SIG-M5 (cell line): Measurements from ENCODE around the gene INPP5B.
"Not testable (repeated sequence)": the region's sequence is repeated elsewhere in the genome, so short reads cannot be mapped to it uniquely, and the experiment has no call there.

Experiments
- DNase-seq: peaks from one replicate; lab custom pipeline; 2025; lab: John Stamatoyannopoulos, UW

The INPP5B gene

DNA sequence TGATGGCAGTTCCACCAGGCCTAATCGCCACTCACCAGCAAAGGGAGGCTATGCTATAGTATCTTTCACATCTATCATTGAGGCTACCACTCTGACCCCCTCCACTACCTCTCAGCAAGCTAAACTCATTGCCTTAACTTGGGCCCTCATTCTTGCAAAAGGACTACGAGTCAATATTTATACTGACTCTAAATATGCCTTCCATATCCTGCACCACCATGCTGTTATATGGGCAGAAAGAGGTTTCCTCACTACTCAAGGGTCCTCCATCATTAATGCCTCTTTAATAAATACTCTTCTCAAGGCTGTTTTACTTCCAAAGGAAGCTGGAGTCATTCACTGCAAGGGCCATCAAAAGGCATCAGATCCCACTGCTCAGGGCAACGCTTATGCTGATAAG lies 35.4 kb downstream of the INPP5B start:
- DNase-seq = not testable (repeated sequence)

DNA sequence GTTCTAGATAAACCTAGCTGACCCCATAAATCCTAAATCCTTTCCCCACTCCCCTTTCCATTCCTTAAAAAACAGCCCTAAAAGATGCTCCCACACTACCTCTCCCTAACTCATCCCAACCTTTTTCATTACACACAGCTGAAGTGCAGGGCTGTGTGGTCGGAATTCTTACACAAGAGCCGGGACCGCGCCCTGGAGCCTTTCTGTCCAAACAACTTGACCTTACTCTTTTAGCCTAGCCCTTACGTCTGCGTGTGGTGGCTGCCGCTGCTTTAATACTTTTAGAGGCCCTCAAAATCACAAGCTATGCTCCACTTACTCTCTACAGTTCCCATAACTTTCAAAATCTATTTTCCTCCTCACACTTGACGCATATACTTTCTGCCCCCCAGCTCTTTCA lies 36.0 kb downstream of the INPP5B start:
- DNase-seq = not testable (repeated sequence)

DNA sequence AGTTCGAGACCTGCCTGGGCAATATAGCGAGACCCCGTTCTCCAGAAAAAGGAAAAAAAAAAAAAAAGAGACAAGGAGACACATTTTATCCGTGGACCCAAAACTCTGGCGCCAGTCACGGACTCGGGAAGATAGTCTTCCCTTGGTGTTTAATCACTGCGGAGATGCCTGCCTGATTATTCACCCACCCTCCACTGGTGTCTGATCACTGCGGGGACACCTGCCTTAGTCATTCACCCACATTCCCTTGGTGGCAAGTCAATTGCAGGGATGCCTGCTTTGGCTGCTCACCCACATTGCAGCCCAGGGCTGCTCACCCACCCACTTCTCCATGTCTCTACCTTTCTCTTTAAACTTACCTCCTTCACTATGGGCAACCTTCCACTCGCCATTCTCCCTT lies 38.3 kb downstream of the INPP5B start:
- not testable (repeated sequence) for DNase-seq

GRCh38 chr1:37907416-37908125 lies 39.3 kb downstream of the INPP5B start:
- not testable (repeated sequence) for DNase-seq

GRCh38 chr1:37906591-37906990 lies 40.3 kb downstream of the INPP5B start:
- DNase-seq = not testable (repeated sequence)

DNA sequence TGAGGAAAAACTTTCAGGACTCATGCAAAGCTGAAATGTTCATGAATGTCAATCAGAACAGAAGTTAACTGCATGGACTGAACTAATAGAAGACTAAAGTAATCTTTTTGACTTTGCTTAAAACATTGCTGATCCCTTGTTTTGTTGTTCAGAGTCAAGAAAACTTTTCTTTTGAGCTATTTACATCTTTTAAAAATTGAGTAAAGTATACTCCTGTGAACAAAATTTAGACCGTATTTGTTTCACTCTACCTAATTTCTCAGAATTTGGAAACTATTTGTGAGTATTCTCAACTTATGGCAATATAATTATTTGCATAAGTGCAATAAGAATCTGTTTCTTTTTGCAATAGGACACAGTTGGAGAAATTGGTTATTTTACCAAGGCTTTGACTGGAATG lies 41.1 kb downstream of the INPP5B start:
- DNase-seq = no peak

DNA sequence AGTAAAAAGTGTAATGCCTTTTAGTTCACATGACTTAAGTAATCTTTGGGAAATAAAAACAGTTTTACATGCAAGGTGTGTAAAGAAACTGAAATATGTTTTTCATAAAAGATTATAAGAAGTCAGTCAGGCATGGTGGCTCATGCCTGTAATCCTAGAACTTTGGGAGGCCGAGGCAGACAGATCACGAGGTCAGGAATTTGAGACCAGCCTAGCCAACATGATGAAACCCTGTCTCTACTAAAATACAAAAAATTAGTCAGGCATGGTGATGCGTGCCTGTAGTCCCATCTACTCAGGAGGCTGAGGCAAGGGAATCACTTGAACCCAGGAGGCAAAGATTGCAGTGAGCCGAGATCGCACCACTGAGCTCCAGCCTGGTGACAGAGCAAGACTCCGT lies 42.9 kb downstream of the INPP5B start:
- not testable (repeated sequence) for DNase-seq

DNA sequence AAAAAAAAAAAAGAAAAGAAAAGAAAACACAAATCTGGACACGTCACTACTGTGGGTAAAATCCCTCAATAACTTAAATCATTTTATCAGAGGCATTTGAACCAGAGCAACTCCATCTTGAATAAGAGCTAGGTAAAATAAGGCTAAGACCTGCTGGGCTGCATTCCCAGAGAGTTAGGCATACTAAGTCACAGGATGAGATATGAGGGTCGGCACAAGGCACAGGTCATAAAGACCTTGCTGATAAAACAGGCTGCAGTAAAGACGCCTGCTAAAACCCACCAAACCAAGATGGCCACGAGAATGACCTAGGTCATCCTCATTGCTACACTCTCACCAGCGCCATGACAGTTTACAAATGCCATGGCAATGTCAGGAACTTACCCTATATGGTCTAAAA lies 43.9 kb downstream of the INPP5B start:
- no peak for DNase-seq

- no peak for DNase-seq
Measured at GRCh38 chr1:37901893-37902225, 45.0 kb downstream of the INPP5B start.

DNA sequence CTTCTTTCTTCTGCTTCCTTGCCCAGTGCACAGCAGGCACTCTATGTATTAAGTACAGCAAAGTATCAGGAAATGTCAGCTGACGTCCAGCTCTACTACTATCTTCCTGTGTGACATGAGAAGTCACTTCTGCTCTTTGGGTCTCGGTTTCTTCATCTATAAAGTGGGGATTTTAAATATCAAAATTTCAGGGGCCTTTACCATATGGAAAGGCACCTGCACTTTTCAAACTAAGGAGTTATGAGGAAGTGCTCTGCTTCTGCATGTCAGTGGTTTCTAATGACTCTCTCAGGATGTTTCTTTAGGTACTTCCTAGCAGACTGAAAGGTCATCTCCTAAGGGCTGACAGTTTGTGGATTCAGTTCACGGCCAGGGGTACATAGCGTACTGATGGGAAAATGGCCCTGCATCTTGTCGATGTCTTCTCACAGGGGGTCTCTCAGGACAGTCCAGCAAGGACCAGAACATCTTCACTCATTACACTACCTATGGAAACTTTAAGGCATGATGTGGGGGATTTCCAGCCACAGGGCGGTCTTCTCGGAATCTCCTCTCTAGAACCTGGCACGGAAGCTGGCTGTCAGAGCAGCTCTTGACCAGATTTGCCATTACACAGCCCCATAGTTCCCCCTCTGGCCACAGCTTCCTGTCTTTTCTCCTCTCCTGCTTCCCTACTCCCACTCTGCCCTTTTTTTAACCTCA lies 45.5 kb downstream of the INPP5B start:
- DNase-seq = no peak

DNA sequence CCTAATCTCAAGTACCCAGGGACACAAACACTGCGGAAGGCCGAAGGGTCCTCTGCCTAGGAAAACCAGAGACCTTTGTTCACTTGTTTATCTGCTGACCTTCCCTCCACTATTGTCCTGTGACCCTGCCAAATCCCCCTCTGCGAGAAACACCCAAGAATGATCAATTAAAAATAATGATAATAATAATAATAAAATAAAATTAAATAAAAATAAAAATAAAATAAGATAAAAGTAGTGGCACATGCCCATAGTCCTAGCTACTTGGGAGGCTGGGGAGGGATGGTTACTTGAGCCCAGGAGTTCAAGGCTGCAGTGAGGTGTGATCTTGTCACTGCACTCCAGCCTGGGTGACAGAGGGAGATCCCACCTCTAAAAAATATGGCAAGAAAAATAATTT lies 49.3 kb downstream of the INPP5B start:
- DNase-seq = not testable (repeated sequence)

- no peak for DNase-seq
Measured at GRCh38 chr1:37893673-37894072, 53.2 kb downstream of the INPP5B start.

DNA sequence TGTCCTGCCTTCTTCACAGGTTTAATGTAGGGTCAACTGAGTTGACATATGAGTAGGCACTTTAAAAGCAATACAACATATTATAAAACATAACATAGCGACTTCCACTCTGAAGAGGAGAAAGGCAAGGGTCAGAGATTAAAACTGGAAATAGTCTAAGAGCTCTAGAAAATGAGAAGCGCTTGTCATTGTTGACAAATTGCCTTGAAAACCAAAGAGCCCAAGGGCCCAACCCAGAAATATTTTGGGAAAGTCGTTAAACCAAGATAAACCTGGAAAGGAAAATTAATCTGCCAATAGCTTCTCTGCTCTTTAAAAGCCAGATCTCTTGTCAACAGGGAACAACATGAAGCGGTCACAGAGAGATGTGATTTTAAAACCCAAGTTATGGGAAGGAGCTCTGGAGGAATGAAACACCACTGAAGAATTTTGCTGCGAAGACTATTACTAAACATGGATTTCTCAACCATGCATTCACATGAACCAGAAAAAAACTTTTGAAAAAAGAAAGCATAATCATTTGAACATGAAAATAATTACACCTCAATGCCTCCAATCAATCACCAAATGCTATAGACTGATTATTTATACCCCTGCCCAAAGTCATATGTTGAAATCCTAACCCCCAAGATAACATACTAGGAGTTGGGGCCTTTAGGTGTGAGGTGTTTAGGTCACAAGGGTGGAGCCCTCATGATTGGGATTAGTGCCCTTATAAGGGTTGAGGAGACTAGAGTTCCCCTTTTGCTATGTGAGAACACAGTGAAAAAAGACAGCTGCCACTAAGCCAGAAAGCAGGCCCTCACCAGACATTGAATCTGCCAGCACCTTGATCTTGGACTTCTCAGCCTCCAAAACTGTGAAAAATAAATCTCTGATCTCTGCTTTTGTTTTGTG lies 54.5 kb downstream of the INPP5B start:
- no peak for DNase-seq

- DNase-seq = no peak
Measured at GRCh38 chr1:37890378-37891014, 56.4 kb downstream of the INPP5B start.

- no peak for DNase-seq
Measured at GRCh38 chr1:37888022-37888700, 58.7 kb downstream of the INPP5B start.

- DNase-seq = no peak
Measured at GRCh38 chr1:37884145-37884544, 62.7 kb downstream of the INPP5B start.

DNA sequence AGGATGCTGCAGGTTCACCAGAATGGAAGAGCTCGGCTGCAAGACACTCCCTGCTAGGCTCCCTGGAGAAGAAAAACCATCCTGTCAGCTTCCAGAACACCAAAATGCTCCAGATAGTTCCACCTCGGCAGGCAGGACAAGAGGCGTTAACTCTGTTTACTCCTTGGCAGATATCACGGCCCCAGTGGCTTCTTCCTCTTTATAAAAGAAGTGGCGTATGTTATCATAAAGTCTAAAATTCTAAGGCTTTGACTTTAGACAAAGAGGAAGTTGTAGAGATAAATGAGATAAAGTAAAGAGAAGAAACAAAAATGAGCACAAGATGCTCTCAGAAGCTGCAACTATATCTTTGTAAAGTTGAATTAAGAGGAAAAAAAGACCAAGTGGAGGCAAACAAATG lies 63.2 kb downstream of the INPP5B start:
- no peak for DNase-seq

- no peak for DNase-seq
Measured at GRCh38 chr1:37879865-37880264, 67.0 kb downstream of the INPP5B start.

DNA sequence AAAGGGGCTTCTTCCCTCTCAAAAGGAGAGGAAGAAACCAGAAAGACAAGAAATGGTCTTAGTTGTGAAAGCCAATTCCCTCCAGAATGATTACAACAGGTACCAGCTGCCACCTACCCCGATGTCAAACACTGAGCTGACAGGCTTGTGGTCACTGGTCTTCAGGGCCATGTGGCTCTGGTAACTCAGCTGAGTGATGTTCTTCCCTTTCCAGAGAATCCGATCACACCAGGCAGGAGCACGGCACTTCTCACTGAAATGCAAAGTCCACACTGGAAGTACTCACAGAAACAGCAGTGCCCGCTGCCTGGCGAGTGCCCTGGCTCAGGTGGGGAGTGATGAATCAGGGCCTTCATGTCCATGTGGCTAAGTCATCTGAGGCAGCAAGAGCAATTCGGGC lies 68.8 kb downstream of the INPP5B start:
- DNase-seq = no peak

GRCh38 chr1:37875833-37876232 lies 71.0 kb downstream of the INPP5B start:
- DNase-seq = no peak

DNA sequence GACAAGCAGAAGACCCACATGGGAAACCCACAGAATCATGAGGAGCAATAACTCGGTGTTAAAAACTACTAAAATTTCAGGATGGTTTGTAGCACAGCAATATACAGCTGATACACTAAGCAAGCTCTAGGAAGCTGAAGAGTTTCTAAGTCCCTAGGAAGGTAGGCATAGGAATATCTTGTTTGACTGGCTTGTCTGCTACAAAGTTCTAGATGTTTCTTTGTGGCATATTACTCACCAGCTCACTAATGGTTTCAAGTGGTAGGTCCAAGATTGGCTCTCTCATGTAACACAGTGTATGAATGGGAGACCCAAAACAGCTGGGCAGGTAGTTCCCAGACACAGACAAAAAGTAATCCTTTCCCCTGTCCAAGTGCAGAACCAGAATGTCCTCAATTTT lies 74.2 kb downstream of the INPP5B start:
- no peak for DNase-seq

GRCh38 chr1:37868466-37868865 lies 78.4 kb downstream of the INPP5B start:
- no peak for DNase-seq
